ENCODE measurements around the gene IQCE.

The IQCE gene

DNA sequence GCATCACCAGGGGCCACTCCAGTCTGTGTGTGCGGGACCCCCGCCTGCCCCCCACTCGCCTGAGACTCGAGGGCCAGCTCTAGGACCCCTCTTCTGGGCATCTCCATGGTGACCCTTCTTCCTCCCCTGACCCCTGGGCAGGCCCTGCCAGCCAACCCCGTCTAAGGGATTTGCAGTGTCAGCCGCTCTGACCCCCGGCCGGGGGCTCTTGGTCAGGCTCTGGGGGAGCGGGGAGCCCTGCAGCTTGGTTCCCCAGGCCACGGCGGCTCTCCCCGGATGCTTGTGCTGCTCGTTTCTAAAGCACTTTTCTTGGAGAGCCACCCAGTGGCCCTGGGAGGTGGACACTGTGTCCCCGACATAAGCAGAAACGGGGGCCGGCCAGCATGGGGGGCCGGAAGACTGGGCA, 78.3 kb downstream of the IQCE start:
- DNase-seq = no peak

DNA sequence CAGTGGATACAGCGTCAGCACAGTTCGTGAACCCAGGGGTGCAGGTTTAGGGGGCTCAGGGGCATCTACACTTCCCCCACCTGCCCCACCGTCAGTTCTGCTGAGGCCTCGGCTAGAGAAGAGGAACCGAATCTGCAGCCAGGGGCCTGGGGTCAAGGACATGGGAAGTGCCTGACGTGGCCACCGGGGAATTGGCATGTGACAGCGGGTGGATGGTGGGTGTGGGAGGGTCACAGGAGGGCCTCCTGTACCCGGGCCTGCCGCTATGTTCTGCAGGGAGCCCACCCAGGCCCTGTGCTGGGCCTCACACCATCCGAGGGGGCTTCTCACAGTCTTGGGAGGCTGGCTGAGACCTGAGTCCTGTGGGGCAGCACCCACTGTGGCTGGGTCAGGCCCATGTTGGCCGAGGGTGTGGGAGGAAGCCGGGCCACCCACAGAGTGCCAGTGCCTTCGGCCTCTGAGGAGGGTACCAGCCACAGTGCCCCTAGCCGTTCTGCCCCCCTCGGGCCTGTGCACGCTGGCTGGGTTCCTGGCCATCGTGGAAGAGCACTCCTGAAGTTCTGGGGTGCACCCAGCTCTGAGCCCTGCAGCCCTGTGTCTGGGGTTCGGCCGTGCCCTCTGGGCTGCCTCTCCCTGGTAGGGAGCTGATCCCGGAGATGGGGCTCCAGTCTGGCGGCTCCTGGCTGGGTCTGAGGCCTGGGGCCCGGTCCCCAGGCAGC, 78.9 kb downstream of the IQCE start:
- DNase-seq = no peak

DNA sequence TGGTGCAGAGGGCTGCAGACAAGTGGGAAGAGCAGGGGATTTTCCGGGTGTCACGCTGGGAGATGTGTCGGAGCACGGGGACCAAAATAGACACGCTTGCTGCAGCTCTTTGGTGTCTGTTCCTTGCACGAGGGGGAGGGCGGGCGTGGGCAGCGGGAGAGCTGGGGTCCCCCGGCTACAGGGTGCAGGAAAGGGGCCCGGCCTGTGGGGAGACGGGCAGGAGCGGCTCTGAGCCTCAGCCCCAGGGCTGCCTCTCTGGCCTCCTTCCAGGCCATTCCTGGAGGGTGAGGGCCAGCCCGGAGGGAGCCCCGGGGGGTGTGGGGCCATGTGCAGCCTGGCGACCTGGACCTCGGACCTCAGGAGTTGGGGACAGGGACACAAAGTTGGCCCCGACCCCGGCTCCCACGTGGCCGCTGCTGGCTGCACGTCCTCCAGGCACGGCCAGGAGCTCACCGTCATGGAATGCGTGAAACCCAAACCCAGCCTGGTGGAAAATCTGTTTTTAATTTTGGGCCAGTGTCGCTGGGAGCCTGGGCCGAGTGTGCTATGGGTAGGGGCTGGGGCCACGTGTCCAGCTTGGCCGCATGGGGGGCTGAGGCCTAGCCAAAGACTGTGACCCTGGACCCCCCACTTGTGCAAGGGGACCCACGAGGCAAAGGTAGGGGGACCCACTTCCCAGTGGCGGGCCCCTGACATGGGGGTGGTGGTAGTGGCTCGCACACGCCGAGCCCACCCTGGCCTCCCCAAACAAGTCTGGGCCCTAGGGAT, 79.6 kb downstream of the IQCE start:
- no peak for DNase-seq

DNA sequence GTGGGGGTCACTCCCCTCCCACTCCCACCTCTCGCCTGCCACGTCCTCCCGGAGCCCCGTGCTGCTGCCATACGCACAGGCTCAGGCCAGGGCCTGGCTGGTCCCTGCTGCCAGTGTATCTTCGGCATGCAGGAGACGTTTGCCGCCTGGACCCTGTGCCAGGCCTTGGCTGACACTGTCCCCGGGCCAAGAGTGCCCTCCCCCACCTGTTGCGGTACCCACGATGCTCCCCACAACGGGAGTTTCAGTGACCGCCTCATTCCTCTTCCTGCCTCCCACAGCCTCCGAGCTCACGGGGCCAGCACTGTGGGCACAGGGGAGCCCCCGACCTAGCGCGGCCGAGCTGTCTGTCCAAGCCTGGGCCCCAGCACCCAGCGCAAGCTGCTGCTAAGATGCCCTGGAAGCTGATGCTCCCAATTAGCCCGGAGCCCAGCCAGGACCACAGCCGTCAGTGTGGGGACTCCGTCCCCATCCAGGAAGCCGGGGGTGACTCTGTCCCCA, 80.5 kb downstream of the IQCE start:
- no peak for DNase-seq

DNA sequence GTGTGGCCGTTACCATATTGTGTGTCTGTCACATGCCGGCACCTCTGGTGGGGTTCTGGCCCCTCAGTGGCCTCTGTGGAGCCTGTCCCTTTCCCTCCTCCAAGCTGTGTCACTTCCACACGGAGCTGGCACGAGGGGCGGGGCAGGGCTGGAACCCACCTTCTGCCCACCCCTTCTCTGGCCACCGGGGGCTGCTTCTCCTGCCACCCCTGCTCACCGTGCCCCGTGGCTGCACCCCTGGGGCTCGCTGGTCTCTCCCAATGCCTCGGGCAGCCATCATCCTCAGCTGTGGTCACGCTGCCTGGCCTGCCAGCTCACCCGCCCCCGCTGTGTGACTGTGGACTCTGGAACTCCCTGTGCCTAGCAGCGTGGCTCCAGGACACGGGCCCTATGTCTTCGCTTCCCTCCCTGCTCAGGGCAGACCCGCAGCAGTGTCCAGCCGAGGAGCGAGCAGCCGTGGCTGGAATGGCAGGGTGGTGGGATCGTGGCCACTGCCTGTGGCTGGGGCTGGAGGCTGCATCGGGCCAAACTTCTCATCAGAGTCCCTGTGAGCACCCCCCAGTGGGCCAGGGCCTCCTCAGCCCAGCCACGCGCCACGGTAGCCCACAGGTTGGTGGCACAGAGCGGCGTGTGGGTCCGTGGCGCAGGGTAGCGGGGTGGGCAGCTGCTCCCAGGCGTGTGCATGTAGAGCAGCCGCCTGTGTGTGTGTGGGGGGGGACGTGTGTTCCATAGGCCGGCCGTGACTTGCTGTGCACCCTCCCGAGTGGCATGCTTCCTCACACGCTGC, 81.1 kb downstream of the IQCE start:
- no peak for DNase-seq

DNA sequence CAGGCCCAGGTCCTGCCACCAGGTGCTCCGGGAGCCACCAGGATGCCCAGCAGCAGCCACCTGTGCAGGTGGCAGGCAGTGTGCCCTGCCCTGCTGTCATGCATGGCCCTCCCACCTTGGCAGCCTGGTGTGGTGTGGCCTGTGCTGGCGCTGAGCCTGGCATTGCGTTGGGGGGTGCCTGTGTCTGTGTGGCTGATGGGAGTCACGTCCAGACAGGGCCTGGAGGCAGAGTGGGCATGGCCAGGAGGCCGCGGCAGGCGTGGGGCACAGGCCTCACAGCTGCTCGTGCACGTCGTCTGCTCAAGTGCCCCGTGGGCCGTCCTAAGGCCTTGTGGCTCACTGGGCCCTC, 81.7 kb downstream of the IQCE start:
- no peak for DNase-seq

DNA sequence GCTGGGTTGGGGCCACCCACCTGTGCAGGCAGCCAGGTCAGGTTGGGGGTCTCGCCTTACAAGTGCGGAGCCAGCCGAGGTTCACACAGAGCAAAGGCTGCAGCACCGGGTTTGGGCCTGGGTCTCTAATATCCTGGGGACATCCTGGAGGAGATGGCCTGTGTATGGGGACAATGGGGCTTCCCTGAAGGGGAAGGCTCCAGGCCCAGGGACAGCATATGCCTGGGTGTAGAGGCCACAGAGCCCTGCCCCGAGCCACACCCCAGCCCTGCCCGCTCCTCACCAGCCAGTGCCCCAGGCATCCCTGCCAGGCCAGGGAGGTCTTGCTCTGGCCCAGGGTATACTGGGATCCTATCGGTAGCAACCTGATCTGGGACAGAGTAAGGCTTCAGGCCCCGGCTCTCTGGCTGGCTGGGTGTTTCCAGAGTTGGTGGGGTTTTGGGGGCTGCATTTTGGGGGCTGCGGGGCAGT, 82.1 kb downstream of the IQCE start:
- DNase-seq = no peak

DNA sequence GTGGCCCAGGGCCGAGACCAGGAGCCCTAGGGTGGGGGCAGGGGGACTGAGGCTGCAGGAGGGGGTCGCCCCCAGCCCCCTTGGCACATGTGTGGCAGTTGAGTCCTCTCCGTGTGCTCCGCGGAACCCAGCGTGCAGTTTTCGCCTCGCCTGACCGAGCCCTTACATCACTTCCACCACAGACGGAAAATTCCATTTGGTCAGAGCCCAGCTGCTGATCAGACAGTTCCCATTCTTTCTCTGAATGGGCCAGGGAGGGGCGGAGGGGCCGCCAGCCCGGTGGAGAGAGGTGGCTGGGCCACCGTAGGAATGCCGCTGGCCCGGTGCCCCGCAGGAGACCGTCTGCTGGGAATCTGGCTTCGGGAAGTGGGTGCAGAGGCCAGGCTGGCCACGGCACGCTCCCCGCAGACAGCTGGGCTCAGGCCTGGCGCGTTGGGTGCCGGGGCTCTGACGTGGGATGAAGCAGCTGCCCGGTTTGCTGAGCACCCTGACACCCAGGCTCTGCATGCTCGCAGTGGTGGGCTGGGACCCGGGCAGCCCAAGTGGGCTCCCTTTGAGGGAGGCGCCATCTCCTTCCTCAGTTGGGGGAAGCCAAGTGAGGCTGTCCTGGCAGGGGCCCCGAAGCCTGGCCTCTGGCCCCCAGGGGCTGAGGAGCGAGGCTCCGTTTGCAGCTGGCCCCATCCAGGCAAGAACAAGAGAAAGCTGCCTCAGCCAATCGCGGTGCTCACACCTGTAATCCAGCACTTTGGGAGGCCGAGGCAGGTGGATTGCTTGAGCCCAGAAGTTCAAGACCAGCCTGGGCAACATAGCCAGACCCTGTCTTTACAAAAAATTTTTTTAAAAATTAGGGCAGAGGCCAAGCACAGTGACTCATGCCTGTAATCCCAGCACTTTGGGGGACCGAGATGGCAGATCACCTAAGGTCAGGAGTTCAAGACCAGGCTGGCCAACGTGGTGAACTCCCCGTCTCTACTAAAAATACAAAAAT, 82.9 kb downstream of the IQCE start:
- no peak for DNase-seq

DNA sequence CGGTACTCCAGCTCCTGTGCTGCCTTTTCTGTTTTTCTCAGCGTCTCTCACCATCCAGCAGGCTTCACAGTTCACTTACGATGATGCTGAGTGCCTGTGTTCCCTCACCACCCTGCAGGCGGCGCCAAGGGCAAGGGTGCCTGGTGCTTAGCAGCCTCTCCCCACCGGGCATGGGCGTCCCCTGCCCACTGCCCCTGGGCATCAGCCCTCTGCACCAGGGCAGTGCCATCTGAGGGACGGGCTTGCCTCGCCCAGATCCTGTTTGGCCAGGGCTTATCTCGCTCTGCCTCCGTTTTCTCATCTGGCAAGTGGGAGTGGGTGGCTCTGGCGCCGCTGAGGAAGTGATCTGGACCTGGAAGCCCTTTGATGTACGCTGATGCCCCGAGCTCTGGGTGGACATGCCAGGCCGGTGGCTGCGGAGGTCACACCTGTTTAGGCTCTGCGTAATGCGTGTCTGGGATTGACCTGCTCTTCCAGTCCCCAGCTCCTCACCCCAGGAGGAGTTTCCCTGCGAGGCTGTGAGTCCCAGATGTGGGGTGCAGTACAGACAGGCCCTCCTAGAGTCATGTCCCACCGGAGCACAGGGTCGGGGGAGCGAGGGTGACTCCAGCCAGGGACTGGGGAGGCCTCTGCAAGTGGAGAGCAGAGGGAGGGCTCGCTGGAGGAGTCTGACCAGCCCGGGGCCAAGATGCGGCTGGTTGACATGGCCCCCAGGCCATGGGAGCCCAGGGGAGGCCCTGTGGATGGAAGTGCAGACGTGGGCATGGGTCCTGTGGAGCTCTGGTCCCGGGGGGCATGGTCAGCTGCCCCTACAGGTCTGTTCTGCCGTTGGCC, 84.8 kb downstream of the IQCE start:
- DNase-seq = no peak

DNA sequence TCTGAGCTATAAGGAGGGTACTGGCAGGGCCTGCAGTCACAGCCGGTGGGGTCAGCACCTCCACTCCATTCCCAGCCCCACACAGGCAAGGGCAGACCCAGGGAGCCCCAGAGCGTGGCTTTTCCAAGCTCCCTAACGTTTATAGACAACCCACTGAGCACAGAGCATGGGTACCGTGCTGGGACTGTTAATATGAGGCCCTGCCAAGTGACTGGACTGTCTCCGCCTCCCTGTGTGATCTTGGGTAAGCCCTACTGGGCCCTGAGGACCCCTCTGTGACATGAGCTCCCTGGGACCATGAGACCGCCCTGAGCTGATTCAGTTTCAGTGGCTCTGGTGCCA, 85.4 kb downstream of the IQCE start:
- DNase-seq = no peak

DNA sequence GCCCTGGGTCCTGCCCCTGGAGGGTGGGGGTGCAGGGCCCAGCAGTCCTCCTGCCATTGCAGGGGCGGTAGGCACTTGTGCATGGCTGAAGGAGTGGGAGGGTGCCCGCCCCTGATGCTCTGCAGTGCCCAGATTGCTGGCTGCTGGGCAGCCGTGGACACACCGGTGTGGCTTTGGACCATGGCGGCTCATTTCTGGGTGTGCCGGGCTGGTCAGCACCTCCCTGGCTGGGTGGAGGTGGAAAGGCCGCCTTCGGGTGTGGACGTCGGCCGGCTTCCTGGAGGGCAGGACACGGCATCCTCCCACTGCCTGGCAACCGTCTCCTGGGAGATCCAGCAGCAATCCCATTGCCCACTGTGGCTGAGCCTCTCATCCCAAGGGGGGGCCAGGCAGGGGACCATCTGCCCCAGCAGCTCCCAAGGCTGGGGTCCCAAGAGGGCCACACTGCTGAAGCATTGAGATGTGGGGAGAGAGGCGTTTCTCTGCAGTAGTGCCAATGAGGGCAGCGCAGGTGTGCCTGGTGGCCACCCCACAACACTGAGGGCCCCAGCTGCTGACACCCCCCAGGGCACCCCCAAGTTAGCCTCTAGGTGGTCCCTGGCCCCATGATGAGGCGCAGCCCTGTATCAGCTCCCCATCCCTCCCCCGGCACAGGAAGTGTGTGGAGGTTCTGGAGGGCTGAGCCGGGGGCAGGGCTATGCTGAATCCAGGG, 85.9 kb downstream of the IQCE start:
- DNase-seq = no peak

DNA sequence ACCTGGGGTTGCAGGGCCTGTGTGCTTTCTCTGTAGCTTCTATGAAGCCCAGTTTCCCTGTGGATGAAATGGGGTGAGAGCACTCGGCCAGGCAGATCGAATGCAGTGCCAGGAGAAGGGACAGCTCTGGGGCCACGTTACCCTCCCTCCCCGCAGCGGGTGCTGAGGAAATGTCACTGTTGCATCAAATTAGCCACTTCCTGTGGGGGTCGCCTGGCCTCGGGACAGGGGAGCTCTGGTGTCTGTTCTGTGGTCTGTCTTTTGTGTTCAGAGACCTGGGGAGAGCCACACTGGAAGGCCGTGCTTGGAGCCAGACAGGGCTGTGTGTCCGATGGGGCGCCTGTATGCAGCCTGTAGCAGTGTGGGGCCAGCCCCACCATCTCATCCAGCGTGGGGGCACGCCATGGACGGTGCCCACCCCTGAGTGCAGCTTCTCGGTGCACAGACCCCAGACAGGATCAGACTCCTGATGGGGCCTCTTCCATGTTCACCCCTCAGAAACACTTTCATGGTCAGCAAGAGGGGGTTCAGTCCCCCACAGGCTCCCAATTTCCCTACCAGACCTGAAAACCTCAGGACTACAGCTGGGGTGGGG, 86.6 kb downstream of the IQCE start:
- DNase-seq = no peak

DNA sequence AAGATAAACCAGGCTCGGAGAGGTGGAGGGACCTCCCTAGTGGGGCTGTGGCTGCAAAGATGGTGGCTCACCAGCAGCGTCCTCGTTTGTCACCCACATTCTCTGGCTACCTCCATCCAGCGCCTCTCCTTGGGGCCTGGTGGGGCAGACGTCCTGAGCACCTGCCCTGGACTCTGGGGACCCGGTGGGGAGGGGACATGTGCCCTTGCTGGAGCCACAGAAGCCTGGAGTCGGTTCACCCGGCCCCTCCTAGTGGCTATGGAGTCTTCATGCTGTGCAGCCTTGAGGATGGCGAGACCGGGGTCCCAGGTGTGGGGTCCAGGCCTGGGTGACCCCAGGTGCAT, 87.5 kb downstream of the IQCE start:
- DNase-seq = no peak

DNA sequence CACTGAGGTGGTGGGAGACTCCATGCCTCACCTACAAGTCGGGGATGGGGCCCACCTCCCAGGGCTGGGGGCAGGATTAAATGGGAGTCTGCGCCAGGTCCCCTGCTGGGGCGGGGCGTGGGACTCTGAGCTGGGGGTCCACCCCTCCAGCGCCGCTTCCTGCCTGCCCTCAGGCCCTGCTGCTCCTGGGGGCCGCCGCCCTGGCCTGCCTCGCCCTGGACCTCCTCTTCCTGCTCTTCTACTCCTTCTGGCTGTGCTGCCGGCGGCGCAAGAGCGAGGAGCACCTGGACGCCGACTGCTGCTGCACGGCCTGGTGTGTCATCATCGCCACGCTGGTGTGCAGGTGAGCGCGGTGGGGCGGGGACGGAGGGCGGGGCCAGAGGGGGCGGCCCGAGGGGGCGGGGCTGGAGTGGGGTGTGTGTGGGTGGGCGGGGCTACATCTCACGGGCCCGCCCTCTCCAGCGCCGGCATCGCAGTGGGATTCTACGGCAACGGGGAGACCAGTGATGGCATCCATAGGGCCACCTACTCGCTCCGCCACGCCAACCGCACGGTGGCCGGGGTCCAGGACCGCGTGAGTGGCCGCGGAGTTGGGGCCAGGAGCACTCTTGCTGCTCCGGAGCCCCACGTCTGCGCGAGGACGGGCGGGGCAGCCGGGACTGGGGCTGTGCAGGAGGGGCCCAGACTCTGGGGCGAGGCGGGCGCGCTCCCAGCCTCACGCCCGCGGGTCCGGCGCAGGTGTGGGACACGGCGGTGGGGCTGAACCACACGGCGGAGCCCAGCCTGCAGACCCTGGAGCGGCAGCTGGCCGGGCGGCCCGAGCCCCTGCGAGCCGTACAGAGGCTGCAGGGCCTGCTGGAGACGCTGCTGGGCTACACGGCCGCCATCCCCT, 88.1 kb downstream of the IQCE start:
- DNase-seq = no peak

DNA sequence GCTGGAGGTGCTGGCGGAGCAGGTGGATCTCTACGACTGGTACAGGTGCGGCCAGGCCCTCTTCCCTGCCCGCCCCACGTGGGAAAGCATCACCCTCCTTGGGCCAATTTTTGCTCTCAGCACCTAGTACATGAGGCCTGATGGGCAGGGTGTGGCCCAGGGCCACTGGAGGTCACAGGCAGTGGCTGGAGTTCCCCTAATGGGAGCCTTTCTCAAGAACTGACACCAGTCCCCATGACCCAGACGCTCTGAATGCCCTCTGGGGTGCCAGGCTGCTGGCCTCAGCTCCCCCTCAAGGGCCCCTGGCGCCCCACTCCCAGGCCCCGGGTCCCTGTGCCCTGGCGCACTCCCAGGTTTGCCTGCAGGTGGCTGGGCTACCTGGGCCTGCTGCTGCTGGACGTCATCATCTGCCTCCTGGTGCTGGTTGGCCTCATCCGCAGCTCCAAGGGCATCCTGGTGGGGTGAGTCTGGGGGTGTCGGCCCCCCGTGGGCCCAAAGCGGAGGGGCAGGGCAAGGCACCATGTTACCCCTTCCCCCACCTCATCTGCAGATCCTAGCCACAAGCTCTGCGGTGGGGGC, 88.9 kb downstream of the IQCE start:
- DNase-seq = no peak

DNA sequence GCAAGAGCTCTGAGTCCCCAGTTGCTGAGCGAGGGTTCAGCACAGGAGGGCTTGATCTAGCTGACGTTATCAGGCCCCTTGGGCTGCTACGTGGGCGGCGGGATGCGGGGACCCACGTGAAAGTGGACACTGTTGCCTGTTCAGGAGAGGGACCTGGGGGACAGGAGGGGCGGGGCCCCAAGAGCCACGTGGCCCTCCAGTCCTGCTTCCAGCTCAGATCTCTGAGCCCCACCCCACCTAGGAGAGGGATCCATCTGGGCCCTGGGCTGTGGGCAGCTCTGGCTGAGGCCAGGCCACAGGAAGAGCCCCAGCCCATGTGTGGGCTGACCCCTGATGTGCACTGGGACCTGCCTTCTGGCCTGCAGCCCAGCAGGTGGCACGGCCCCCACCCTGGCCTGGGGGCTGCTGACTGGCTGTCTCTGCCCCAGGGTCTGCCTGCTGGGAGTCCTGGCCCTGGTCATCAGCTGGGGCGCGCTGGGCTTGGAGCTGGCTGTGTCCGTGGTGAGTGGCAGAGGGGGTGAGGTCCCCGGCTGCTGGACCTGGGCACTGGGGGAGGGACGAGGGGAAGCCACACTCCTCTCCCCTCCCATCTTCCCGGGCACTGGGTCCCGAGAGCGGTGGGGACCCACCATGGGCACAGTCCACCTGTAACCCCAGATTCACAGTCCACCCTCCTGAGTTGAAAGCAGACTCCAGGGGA, 90.5 kb downstream of the IQCE start:
- no peak for DNase-seq

DNA sequence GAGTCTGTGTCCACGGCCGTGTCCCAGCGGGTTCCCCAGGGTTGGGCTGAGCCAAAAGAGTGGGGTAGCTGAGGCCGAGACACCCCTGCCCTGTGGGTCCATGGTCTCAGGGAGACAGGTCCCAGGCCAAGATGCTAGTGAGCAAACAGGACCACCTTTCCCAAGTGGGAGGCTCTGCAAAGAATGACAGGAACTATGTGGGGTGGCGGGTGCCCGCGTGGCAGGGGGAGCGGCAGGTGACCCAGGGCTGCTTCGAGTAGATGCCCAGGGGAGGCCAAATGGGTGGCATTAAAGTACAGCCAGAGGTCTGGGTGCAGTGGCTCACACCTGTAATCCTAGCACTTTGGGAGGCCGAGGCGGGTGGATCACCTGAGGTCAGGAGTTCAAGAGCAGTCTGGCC, 91.2 kb downstream of the IQCE start:
- no peak for DNase-seq

DNA sequence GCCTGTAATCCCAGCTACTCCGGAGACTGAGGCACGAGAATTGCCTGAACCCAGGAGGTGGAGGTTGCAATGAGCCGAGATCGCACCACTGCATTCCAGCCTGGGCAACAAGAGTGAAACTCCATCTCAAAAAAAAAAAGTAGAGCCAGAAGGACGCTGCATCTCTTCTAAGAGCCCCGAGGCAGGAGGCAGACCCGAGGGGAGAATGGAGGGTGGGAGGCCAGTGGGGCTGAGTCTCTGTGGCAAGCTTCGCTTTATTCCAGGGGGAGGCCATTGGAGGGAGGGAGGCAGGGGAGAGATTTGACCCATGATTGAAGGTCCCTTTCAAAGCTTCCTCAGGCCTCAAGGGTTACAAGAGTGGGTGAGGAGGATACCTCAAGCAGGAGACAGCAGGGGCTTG, 91.7 kb downstream of the IQCE start:
- DNase-seq = no peak
